Hematopoietic multipotent progenitor cell treated with erythropoietin and hydrocortisone succinate and interleukin-3 and kit ligand, for 6 days (in vitro differentiated cells): ENCODE data around the gene CCDC15.
"Not testable (repeated sequence)": the region's sequence is repeated elsewhere in the genome, so short reads cannot be mapped to it uniquely, and the experiment has no call there.

Experiments
- DNase-seq: peaks from one replicate; pipeline ENCODE4 v3.0.0-alpha.2; 2015

CCDC15 gene

DNA sequence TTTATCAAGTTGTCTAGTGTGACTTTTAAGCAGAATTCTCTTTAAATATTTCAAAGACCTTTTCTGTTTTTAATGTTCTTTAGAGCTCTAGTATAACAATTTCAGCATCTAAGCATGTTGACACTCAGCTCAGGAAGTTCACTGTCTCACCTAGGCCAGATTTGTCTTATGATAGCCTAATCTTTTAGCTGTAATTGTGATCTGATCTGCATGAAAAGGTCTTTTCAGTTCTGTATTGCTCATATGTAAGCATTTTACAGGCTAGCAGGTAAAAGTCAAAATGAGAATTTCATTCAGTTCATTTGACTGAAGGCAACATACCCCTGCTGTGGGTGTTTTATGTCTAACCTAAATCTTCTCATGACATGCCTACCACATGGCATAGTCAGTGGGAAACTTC lies 62.4 kb downstream of the CCDC15 start:
- DNase-seq, result no peak

- no peak for DNase-seq
Observed at GRCh38 chr11:125020342-125020741, 66.3 kb downstream of the CCDC15 start.

- no peak for DNase-seq
Observed at GRCh38 chr11:125022551-125022950, 68.5 kb downstream of the CCDC15 start.

DNA sequence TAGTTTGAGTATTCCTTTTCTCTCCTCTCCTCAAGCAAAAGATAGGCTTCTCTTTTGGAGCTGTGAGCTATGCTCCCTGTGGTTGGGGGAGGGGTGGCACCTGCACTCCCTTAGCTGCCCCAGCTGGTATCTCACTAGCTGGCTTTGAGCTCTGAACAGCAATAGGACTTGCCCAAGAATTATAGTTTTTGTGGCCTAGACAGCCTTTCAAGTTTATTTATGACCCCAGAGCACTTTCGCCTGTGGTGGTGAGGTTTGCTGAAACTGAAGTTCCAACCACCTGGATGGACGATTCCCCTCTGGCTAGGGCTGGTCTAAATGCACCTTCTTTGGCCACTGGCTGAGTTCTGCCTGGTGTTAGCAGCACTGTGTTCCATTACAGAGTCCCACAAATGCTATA lies 72.0 kb downstream of the CCDC15 start:
- DNase-seq, result no peak

DNA sequence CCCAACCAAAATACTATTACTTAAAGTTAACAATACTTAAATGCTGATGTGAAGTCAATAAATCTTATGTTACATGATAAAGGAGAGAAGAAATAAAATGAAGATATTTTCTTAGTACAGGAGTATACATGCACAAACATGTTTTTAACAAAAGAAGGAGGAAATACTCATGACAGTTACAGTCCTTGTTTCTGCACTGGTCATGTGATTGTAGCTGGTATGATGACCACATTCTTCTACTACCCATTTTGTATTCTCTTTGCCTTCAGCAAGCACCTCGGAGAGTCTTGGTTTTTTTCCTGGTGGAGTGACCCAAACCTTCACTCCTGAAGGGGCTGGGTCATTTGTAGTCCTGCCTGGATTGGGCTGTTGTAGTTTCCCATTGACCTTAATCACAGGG lies 75.4 kb downstream of the CCDC15 start:
- DNase-seq, result not testable (repeated sequence)

DNA sequence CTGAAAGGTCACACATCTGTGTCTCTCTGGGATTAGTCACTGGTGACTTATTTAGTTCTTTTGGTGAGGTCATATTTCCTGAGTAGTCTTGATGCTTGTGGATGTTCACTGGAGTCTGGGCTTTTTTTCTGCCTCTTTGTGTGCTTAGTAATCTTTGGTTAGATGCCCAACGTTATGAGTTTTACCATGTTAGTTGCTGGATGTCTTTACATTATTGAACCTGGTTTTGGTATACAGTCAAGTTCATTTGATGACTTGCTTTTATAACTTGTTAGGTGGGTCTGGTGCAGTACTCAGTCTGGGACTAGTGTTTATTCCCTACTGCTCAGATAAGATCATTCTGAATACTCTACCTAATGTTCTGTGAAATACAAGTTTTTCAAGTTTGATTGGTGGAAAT lies 82.9 kb downstream of the CCDC15 start:
- DNase-seq, result no peak

DNA sequence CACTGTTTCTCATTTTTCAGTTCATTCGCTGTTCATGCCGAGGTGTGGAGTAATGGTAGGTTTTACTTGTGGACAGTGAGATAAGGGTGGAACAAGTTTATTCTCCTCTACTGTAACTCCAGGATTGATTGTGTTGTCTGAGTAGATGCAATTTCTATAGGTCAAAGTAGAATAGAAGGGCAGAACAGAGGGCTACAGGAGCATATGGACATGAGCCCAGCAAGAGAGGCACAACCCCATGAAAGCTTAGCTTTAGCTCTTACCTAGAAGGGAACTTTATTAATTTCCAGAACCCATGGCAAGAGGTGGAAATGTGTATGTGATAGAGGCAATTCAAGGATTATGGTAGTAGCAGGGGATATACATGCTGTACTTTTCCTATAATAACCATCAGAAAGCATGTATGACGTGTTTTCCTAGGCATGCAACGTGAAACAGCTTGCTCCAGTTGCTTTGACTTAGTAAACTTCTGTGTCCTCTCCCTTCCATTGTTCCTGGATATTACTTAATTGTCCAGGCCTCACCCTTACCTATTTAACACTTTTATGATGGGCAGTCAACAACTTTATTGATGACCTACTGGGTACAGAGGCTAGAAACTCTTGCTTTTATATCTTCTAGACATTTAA lies 95.3 kb downstream of the CCDC15 start:
- no peak for DNase-seq

DNA sequence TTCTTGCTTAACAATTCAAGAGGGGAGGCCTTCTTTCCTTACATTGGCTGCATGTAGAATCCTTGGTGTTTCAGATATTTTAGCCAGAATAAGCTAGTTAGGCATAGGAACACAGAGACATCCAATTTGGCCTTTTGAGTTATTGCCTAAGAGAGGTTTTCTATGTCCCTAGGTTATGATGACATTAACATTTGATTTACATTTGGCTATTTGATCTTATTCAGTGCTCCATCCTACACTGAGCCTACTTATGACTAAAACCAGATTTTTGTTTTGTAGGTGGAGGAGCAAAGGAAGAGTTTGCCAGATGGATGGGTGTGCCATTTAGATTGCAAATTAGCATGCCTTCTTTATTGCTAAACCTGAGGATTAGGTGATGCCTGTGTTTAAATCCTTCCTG lies 98.0 kb downstream of the CCDC15 start:
- DNase-seq, result no peak

- DNase-seq, result no peak
Observed at GRCh38 chr11:125053167-125053566, 99.2 kb downstream of the CCDC15 start.

GRCh38 chr11:125055107-125055715 lies 101.2 kb downstream of the CCDC15 start:
- no peak for DNase-seq

GRCh38 chr11:125056111-125056510 lies 102.1 kb downstream of the CCDC15 start:
- DNase-seq, result not testable (repeated sequence)

- DNase-seq, result no peak
Observed at GRCh38 chr11:125056931-125057692, 103.1 kb downstream of the CCDC15 start.

- no peak for DNase-seq
Observed at GRCh38 chr11:125057693-125058016, 103.7 kb downstream of the CCDC15 start.

GRCh38 chr11:125061281-125061680 lies 107.3 kb downstream of the CCDC15 start:
- DNase-seq, result no peak

DNA sequence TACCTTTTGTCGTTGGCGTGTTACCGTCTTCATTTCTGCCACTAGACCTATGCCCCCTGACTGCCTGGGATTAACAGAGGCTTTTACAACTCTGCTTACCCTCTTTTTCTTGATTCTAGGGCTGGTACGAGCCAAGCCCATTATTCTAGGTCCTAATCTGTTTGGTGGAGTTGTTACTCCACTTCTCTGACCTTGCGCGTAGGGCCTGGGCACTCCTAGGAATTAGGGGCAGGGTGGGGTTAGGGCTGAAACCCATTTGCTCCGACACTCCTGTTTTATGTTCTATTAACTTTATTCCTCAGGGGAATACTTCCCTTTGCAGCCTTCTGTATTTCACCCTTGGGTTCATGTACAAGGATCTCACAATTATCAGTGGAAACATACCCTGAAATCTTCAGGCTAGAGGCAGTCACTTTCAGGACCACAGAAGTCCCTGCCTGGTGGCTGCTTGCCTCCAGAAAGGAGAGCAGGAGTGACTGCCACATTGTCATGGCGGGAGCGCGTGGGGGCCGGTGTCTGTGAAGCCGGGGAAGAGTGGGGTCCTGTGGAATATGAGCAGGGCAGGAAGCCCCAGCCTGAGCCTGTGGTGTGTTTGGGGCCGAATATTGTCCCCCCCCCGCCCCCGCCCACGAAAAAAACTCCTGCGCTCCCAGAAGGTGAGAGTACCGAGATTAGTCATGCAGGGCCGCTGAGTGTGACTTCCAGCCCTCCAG lies 108.4 kb downstream of the CCDC15 start:
- no peak for DNase-seq

DNA sequence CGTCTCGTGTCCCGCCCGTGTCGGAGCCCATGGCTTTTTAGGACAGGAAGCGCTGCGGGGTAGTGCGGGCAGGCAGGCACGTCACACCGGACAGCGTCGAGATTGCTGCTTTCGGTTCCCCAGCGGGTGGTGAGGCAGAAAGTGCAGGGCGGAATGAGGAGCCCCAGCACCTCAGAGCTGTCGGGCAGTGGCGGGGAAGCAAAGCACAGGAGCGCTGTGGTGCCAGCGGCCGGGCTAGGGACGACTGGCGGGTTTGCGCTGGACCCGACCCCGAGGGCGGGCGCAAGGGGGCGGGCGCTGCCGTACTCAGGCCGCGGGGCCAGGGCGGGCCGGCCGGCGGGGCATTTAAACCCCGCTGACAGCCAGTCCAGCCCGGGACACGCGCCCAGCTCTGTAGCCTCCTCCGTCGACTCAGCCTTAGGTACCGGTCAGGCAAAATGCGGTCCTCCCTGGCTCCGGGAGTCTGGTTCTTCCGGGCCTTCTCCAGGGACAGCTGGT lies 109.0 kb downstream of the CCDC15 start, which contains the start of gene SLC37A2:
Gene SLC37A2 (plus strand): TSS at position 375 of the 498 bp plus-strand sequence. CDS start 63 bp downstream, at position 438.
- DNase-seq, result peak; percentile 45

- no peak for DNase-seq
Observed at GRCh38 chr11:125063429-125064043, 109.5 kb downstream of the CCDC15 start.

- DNase-seq, result no peak
Observed at GRCh38 chr11:125064070-125064469, 110.1 kb downstream of the CCDC15 start.

DNA sequence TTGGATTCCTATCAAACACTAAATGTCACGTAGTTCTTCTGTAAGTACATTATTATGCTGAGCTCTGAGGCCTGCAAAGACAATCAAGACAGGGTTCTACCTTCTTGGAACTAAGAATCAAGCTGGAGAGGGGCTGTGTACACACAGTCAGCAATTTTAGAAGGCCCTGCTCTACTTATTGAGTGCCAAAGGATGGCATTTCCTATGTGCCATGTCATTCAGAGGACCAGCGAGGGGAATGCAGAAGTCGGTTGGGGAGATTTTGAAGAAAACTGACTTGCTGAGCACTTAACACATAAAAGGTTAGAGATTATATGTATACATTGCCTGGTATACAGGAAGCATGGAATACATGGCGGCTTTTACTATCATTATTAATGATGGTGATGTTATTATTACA lies 114.4 kb downstream of the CCDC15 start:
- no peak for DNase-seq

DNA sequence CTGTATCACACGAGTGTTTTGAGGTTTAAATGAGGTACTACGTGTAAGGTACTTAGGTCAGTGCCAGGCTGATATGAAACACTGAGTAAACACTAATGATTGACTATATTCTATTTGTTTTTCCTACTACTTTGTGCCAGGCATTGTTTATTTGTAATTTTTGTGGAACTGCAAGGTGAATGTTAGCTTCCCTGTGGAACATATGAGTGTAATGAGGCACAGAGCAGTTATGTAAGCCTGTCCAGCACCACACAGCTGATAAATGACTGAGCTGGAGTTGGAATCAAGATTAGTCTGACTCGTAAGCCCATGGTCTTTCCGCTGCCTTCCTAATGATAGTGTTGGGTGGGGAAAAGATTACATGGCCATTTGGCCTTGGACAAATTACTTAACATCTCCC lies 115.0 kb downstream of the CCDC15 start:
- peak; percentile 16 for DNase-seq

- no peak for DNase-seq
Observed at GRCh38 chr11:125069796-125070195, 115.8 kb downstream of the CCDC15 start.

- DNase-seq, result peak; percentile 73
Observed at GRCh38 chr11:125070699-125071254, 116.8 kb downstream of the CCDC15 start.

DNA sequence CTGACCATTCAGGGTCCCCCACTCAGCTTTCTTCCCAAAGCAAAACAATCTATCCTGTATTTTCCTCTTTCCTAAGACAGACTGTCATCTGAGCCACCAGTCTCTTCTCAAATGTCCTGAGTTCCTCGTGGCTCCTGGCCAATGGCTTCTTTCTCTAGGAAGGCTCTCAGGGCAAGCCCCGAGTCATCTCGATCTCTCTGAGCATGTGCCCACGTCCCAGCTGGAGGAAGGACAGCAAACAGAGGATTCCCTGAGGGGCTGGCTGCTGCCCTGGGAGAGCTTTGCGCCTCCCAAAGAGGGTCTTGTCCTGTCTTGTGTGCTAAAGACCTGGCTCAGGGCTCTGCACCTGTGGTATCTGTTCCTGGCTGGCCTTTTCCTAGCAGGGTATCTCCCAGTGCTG lies 117.4 kb downstream of the CCDC15 start:
- DNase-seq, result no peak
